RCC 7860 (cell line): Measurements from ENCODE around the gene FBXO5.
"Not testable (repeated sequence)": the region's sequence is repeated elsewhere in the genome, so short reads cannot be mapped to it uniquely, and the experiment has no call there.

Source experiments
- DNase-seq: peaks from one replicate; pipeline ENCODE4 v3.0.0-alpha.2; 2015; ENCODE audit warnings: low spot score
- FAIRE-seq: peaks from 2 replicates; lab custom pipeline; 2012; peaks lifted over from hg19 to GRCh38; lab: Jason Lieb, UNC

Gene FBXO5, protein sequence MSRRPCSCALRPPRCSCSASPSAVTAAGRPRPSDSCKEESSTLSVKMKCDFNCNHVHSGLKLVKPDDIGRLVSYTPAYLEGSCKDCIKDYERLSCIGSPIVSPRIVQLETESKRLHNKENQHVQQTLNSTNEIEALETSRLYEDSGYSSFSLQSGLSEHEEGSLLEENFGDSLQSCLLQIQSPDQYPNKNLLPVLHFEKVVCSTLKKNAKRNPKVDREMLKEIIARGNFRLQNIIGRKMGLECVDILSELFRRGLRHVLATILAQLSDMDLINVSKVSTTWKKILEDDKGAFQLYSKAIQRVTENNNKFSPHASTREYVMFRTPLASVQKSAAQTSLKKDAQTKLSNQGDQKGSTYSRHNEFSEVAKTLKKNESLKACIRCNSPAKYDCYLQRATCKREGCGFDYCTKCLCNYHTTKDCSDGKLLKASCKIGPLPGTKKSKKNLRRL

DNA sequence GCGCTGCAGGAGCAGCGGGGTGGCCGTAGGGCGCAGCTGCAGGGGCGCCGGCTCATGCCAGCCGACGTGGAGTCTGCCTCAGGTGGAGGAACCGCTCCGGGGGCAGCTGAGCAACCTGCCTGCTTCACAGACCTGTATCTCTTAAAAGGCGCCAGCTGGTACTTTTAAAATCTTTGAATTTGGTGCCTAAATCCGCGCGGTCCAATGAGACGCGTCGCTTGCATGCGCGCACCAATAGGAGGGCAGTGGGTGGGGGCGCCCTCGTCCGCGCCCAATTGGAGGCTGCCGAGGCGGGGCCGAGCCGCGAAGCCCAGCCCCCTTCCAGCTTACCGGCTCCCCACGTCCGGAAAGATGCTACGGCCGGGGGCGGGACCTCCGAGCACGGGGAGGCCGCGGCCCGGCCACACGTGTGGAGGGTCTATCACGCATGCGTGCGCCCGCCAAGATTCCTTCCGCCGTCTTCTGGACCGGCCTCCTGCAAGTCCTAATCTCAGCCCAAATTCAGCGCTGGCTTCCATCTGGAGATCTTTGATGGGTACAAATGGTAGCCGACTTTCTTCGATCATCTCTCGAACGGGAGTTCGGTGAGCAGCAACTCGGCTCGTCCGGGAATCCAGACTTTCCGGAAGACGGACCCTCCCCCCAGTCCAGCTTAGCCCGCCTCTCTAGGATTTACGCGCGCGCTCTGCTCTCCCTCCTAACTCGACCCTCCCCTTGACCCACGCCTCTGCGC lies at the start of gene FBXO5:
Gene FBXO5, minus strand, starts transcription at position 138 of the 733 bp plus-strand sequence. Its CDS starts 82 bp downstream, at position 56.
- FAIRE-seq, result peak; percentile 65
- peak; percentile 92 for DNase-seq

DNA sequence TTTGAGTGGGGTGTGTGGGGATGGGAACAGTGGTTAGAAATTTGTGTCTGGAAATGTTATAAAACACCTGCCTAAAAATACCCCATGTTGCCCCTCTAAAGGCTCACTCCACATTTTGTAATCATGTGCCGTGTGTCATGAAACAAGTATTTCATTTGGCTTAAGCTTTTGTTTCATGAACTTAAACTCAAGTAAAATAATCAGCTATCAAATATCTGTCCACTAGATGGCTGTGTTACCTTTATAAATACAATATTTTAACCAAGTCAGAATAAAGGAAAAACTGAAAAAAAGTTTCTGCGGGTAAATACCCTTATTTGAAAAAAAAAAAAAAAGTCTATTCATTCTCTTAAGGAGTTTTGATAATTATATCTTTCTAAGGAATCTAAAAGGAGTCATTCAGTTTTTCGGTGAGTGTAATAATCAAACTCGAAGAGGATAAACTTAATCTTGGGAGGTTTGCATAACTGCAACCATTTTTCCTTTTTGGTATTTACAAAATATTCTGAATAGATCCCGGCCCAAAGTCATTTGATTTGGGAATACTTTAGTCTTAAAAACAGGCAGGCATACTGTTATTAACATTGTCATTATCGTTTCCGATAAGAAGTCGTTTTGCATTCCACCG lies 49.5 kb upstream of the FBXO5 start:
- DNase-seq (peak; percentile 6), FAIRE-seq (peak; percentile 77)

DNA sequence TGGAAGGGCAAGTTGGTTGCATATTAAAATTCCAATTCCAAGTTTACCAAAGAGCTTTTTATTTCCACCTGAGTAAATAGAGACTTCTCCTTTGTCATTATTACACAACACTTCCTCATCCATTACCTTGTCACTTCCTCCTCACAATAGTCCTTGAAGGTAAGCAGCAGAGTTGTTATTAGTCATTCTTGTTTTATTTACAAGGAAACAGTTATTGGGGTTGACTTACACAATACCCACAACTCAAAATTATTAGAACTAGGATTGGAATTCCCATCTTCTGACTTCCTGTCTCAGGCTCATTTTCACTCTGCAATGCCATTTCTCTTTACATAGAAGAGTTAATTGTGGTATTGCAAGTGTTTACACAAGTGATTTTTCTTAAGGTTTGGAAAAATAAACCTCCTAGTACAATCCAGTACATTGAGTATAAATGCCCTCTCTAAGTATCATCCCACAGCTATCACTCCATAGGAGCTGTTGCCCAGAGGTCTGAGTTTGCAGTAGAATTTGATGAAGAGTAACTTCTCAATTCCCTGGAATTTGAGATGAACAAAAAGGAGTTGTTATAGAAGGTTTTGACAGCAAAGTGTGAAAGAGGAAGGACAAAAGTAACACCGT lies 48.6 kb upstream of the FBXO5 start:
- no peak for DNase-seq
- no peak for FAIRE-seq

DNA sequence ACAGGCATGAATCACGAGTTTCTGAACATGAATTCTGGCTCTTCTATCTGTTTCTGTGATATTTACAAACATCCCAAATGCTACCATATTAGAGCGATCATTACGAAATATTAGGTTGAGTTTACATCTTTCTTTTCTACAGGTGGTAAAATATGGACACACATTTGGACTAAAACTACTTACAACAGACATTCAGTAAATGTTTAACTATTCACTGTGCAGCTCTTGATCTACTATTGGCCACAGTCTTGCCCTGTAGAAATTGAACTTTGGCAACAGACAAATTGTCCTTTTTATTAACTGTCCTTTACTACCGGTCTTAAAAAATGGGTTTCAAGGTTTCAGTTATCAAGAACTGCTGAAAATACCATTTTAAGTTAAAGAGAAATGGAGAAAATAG lies 46.1 kb upstream of the FBXO5 start:
- no peak for DNase-seq
- no peak for FAIRE-seq

GRCh38 chr6:153028286-153028685 lies 45.4 kb upstream of the FBXO5 start:
- FAIRE-seq (no peak), DNase-seq (no peak)

- DNase-seq, result no peak
- FAIRE-seq, result no peak
These were observed 44.6 kb upstream of the FBXO5 start for GRCh38 chr6:153027480-153027879.

DNA sequence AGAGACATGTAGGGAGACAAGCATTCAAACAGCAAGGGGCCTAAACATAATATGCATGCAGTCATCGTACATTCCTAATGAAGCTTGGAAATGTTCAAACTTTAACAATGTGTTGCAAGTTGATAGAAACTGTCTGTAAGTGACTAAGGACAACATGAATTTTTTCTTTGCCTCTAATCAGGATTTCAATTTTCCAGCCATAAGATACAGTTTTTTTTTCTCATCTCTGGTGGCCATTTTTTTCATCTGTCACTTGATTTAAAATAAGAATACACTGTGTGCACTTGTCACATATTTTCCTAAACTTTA lies 41.8 kb upstream of the FBXO5 start:
- no peak for DNase-seq
- FAIRE-seq, result no peak

DNA sequence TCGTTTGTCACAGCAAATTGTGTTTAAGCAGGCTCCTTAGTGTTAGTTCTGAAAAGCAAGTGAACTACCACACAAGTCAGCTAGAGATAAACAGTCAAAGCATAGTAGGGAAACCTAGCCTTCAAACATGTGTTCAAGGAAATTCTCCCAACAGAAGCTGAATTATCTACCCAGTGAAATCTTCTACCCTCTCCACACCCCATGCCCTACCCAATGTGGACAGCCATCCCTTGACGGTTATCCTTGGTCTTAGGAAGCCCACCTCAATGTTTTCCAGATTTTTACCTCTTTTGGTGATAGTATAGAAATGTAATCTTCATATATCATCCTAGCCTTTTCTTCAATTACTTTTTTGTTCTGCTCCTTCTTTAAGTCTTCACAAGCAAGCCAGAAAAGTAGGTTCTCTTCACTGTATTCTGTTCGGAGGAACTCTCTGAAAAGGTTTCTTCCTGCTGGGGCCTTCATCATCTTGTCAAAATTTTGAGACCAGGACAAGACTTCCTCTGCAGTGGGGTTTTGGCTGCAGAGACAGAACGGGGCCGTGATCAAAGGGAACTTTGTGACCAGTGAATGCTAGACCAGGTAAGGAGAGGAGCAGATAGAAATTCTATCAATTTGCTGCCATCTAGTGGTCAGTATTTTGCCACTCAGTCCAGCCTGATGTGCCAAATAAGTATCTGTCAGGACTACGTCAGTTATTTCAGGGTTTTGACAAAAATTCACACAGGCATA lies 41.3 kb upstream of the FBXO5 start:
- FAIRE-seq, result peak; percentile 12
- DNase-seq, result peak; percentile 26

- DNase-seq (no peak), FAIRE-seq (no peak)
These were observed 35.5 kb upstream of the FBXO5 start for GRCh38 chr6:153018355-153018754.

DNA sequence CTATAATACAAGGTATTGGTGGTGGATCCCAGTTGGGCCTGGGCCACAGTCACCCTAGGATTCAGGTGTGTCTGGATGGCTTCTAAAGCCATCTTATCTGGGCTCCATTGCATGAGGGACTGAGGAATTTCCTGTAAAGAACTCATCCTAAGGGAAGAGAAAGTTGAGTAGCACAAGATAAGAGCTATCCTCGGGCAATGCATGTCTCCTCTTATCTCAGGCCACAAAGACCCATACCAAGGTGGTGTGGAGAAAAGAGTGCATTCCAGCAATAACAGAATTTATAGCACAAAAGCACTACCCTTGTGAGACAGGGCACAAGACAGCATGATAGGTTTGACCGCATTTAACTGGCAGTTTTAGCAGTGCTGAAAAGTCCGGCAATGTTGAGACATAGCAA lies 34.0 kb upstream of the FBXO5 start:
- DNase-seq (no peak), FAIRE-seq (no peak)

DNA sequence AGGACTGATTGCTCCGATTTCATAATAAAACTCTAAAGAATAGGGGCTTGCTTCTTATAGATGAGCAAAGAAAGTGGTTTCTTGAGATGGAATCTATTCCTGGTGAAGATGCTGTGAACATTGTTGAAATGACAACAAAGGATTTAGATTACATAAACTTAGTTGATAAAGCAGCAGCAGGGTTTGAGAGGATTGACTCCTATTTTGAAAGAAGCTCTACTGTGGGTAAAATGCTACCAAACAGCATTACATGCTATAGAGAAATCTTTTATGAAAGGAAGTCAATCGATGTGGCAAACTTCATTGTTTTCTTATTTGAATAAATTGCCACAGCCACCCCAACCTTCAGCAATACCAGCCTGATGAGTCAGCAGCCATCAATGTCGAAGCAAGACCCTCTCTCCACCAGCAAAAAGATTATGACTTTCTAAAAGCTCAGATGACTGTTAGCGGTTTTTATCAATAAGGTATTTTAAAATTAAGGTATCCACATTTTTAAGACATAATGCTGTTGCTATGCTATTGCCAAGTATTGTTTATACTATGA lies 32.3 kb upstream of the FBXO5 start:
- no peak for DNase-seq

DNA sequence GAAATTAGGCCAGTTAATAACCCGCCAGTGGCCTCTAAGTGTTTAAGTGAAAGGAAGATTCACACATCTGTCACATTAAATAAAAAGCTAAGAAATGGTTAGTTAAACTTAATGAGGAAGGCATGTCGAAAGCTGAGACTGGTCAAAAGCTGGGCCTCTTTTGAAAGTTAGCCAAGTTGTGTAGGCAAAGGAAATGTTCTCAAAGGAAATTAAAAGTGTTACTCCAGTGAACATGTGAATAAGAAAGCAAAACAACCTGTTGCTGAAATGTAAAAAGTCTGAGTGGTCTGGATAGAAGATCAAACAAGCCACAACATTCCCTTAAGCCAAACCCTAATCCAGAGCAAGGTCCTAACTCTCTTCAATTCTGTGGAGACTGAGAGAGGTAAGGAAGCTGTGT lies 30.6 kb upstream of the FBXO5 start:
- DNase-seq (no peak), FAIRE-seq (no peak)

More for the DNA sequence above, 32.3 kb upstream of the FBXO5 start:
- no peak for FAIRE-seq

GRCh38 chr6:153012856-153013255 lies 30.0 kb upstream of the FBXO5 start:
- FAIRE-seq (no peak), DNase-seq (no peak)

DNA sequence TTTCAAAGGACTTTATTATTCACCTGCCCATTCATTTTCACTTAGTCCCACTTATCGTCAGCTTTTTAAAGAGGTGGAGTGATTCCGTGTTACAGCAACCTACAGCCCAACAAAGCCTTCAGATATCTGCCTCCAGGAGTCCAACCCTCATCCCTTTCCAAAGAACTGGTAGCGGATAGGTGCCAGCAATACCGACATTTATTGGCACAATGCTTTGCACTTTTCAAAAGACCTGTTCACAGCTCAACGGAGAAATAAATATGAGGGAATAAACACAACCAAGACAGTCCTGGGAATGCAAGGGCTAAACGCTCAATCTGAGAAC lies 20.5 kb upstream of the FBXO5 start:
- FAIRE-seq, result no peak
- no peak for DNase-seq

- DNase-seq (peak; percentile 88), FAIRE-seq (peak; percentile 88)
These were observed 19.9 kb upstream of the FBXO5 start, which contains the start of gene MTRF1L for GRCh38 chr6:153002613-153003365. MTRF1L (minus strand) TSS chr6:153002709; CDS start chr6:153002685, 24 bp downstream.

DNA sequence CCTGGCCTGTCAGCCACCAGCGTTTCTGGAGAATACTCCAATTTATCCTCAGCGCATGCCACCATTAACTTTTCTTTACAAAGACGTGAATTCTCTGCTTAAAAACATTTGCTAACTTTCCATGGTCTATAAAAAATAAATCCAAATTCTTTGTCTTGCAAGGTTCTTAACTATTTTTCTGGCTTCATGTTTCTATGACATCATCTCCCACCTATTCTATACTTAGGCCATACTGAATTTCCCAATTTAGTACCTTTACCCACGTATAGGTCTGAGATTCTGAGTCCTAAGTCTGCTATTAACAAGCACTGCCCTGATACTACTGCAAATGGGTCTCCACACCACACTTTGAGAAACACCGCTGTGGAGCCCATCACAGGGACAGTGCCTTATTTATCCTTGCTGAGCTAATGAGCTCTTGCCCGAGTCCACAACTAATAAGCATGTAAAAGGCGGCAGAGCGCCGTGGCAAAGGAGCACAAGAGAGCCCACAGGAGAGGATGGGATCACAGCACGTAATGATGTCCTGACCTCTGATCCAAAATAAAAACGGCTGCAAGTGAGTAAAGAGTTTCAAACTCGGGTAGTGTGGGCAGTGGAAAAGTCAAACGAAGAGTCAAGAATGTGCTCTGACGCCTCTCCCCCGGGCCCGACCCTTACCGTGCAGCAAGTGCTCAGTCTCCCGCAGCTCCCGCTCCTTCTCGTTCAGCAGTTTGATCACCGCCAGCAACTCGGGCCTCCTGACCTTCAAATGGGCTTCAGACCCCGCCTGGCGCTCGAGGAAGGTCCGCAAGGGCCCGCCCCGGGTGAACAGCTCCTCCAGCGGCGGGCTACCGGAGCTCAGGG lies 19.1 kb upstream of the FBXO5 start:
- DNase-seq (no peak), FAIRE-seq (no peak)

DNA sequence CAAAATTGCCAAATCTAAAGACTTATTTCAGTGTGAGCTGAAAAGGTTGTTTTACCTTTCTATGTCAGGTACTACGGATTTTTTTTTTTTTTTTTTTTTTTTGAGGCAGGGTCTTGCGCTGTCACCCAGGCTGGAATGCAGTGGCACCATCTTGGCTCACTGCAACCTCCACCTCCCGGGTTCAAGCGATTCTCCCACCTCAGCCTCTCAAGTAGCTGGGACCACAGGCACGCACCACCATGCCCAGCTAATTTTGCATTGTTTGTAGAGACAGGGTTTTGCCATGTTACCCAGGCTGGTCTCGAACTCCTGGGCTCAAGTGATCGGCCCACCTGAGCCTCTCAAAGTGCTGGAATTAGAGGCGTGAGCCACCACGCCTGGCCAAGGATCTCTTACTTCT lies 17.9 kb upstream of the FBXO5 start:
- DNase-seq, FAIRE-seq: not testable (repeated sequence)

DNA sequence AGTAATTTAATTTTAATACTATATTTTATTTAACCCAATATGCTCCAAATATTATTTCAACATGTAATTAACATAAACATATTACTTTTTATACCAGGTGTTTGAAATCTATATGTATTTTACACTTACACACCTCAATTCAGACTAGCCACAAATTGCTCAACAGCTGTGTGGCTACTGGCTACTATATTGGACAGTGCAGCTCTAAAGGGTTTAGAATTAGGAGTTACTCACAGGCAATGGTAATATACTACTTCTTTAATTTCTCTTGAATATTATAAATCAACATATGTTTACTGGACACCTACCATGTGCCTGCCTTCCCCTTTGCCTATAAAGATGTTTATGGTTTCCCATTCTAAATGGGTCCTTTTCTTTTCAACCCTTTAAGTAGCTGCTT lies 17.4 kb upstream of the FBXO5 start:
- DNase-seq (no peak), FAIRE-seq (no peak)

- DNase-seq, FAIRE-seq: not testable (repeated sequence)
These were observed 16.7 kb upstream of the FBXO5 start for GRCh38 chr6:152999538-152999937.
